GDM1 (cell line): Measurements from ENCODE around the gene FMO5.

Experiments used
- DNase-seq: peaks from one replicate; lab custom pipeline; 2025; lab: John Stamatoyannopoulos, UW

The FMO5 gene

GRCh38 chr1:147142886-147143285 is 82.3 kb downstream of the FMO5 start:
- no peak for DNase-seq
